Activated CD4-positive, alpha-beta T cell treated with anti-CD3 and anti-CD28 coated beads, Interleukin-2, amount 50 U/mL, for 48 hours (primary cell): ENCODE results near the gene FUCA1.
"Not testable (repeated sequence)": the region's sequence is repeated elsewhere in the genome, so short reads cannot be mapped to it uniquely, and the experiment has no call there.

ENCODE experiments used
- DNase-seq, 2 experiments: peaks; one replicate each; pipeline ENCODE4 v3.0.0-alpha.2; 2020

Gene FUCA1

GRCh38 chr1:23834156-23834555 lies 33.9 kb downstream of the FUCA1 start:
- DNase-seq = not testable (repeated sequence)

GRCh38 chr1:23827717-23828116 lies 40.4 kb downstream of the FUCA1 start:
- DNase-seq = no peak

GRCh38 chr1:23826590-23826989 lies 41.5 kb downstream of the FUCA1 start:
- not testable (repeated sequence) for DNase-seq

GRCh38 chr1:23825762-23826522 lies 42.1 kb downstream of the FUCA1 start:
- DNase-seq = no peak

GRCh38 chr1:23825076-23825761 lies 42.9 kb downstream of the FUCA1 start, which contains the start of gene HMGCL:
Gene HMGCL, minus strand, starts transcription at chr1:23825429. Its CDS starts 14 bp downstream, at chr1:23825415.
- DNase-seq = peak; percentile 91 to 92

- DNase-seq = no peak
These were observed 43.4 kb downstream of the FUCA1 start for GRCh38 chr1:23824711-23825075.

GRCh38 chr1:23823767-23824166 lies 44.3 kb downstream of the FUCA1 start:
- no peak for DNase-seq

GRCh38 chr1:23817633-23818032 lies 50.5 kb downstream of the FUCA1 start:
- DNase-seq = no peak

GRCh38 chr1:23816906-23817305 lies 51.2 kb downstream of the FUCA1 start:
- no peak for DNase-seq

- no peak for DNase-seq
These were observed 51.7 kb downstream of the FUCA1 start for GRCh38 chr1:23816361-23816760.

- DNase-seq = no peak
These were observed 54.1 kb downstream of the FUCA1 start for GRCh38 chr1:23814016-23814415.

- DNase-seq = peak; percentile 59 to 71
These were observed 57.1 kb downstream of the FUCA1 start for GRCh38 chr1:23810818-23811540.

GRCh38 chr1:23809751-23810171 lies 58.3 kb downstream of the FUCA1 start:
- peak; percentile 82 to 87 for DNase-seq

GRCh38 chr1:23807453-23807852 lies 60.6 kb downstream of the FUCA1 start:
- DNase-seq = no peak

- DNase-seq = no peak
These were observed 61.8 kb downstream of the FUCA1 start for GRCh38 chr1:23806280-23806679.

GRCh38 chr1:23805025-23805424 lies 63.1 kb downstream of the FUCA1 start:
- no peak for DNase-seq

GRCh38 chr1:23804183-23804835 lies 63.8 kb downstream of the FUCA1 start:
- no peak for DNase-seq

GRCh38 chr1:23803674-23804073 lies 64.4 kb downstream of the FUCA1 start:
- DNase-seq = no peak

GRCh38 chr1:23802809-23803342 lies 65.2 kb downstream of the FUCA1 start:
- DNase-seq = not testable (repeated sequence)

- DNase-seq = no peak
These were observed 66.2 kb downstream of the FUCA1 start for GRCh38 chr1:23801876-23802275.

GRCh38 chr1:23801338-23801748 lies 66.7 kb downstream of the FUCA1 start:
- DNase-seq = no peak
